T47D (cell line): ENCODE measurements around the gene MAIP1.
"Not testable (repeated sequence)": the region's sequence is repeated elsewhere in the genome, so short reads cannot be mapped to it uniquely, and the experiment has no call there.

Source experiments
- DNase-seq, 2 experiments: peaks; one replicate each; pipeline versions ENCODE4 v3.0.0 to v3.0.0-alpha.2; 2011 to 2012; ENCODE audit warnings: low read depth in 1 of 2, low spot score in 1 of 2
- JUND ChIP-seq: IDR thresholded peaks from 2 replicates; pipeline ENCODE4 v1.6.1; 2012; ENCODE audit warnings: low read depth
- in situ Hi-C: cut with HindIII; loops from 2 replicates; pipeline ENCODE4 v1.10.0; 2016; ENCODE audit warnings: low sequenced_read_pairs, low pct_unique_long_range_greater_than_20kb

MAIP1 gene

GRCh38 chr2:199955339-199956061 is at the start of gene MAIP1, which contains the start of gene TYW5:
Gene MAIP1, plus strand, starts transcription at chr2:199955582. Its CDS starts 217 bp downstream, at chr2:199955799.
Gene TYW5, minus strand, starts transcription at chr2:199955491. Its CDS starts 21 bp downstream, at chr2:199955470.
- no peak for TF ChIP-seq JUND
- DNase-seq = peak; percentile 83 to 88
- in situ Hi-C loops = no loop called here

GRCh38 chr2:199907008-199907714 is 48.2 kb upstream of the MAIP1 start:
- in situ Hi-C loops = no loop called here
- DNase-seq = no peak
- no peak for TF ChIP-seq JUND

GRCh38 chr2:199910338-199911051 is 44.9 kb upstream of the MAIP1 start:
- TF ChIP-seq JUND = no peak
- no peak for DNase-seq
- in situ Hi-C loops = no loop called here

GRCh38 chr2:199911052-199911876 is 44.1 kb upstream of the MAIP1 start, which contains the start of gene C2orf69:
Gene C2orf69, plus strand, starts transcription at chr2:199911293. Its CDS starts 146 bp downstream, at chr2:199911439.
- peak; percentile 76 to 97 for DNase-seq
- in situ Hi-C loops = no loop called here
- no peak for TF ChIP-seq JUND

- in situ Hi-C loops = no loop called here
- no peak for TF ChIP-seq JUND
- no peak for DNase-seq
Measured at GRCh38 chr2:199911877-199912161, 43.6 kb upstream of the MAIP1 start.

GRCh38 chr2:199912553-199913114 is 42.7 kb upstream of the MAIP1 start:
- in situ Hi-C loops, DNase-seq: not testable (repeated sequence)

- no peak for TF ChIP-seq JUND
- DNase-seq = no peak
- in situ Hi-C loops = no loop called here
Measured at GRCh38 chr2:199914372-199914958, 40.9 kb upstream of the MAIP1 start.

GRCh38 chr2:199916980-199917379 is 38.4 kb upstream of the MAIP1 start:
- in situ Hi-C loops = no loop called here
- TF ChIP-seq JUND = no peak

GRCh38 chr2:199922856-199923255 is 32.5 kb upstream of the MAIP1 start:
- in situ Hi-C loops = no loop called here
- peak in 1 of 2 experiments; percentile 32 for DNase-seq
- no peak for TF ChIP-seq JUND

More at GRCh38 chr2:199916980-199917379, 38.4 kb upstream of the MAIP1 start:
- DNase-seq = no peak

- no peak for DNase-seq
- in situ Hi-C loops = no loop called here
Measured at GRCh38 chr2:199923924-199924323, 31.5 kb upstream of the MAIP1 start.

GRCh38 chr2:199926806-199927205 is 28.6 kb upstream of the MAIP1 start:
- DNase-seq = no peak
- no peak for TF ChIP-seq JUND
- in situ Hi-C loops = no loop called here

More at GRCh38 chr2:199923924-199924323, 31.5 kb upstream of the MAIP1 start:
- no peak for TF ChIP-seq JUND

GRCh38 chr2:199928226-199928625 is 27.2 kb upstream of the MAIP1 start:
- TF ChIP-seq JUND = no peak
- no peak for DNase-seq
- in situ Hi-C loops = no loop called here
